CD4-positive, alpha-beta memory T cell (primary cell): ENCODE measurements around the gene MTIF2. TPM values are rescaled to one million over a fixed set of nuclear protein-coding genes. Genes with fewer than 3 reads are reported as not detected.
"Not testable (repeated sequence)": the region's sequence is repeated elsewhere in the genome, so short reads cannot be mapped to it uniquely, and the experiment has no call there.

ENCODE experiments used
- CTCF ChIA-PET: fragments of 350-600 bp; sonication (Branson Sonifier 250); formaldehyde crosslinking; loops from one replicate; lab custom pipeline; 2021; ENCODE audit warnings: inconsistent platforms; ENCODE audit not compliant: partially characterized antibody; lab: Charles Lee
- POLR2A ChIA-PET: fragments of 350-600 bp; sonication (Branson Sonifier 250); formaldehyde crosslinking; loops from one replicate; lab custom pipeline; 2021; ENCODE audit not compliant: partially characterized antibody; lab: Charles Lee
- DNase-seq, 5 donors: peaks; one replicate each; pipeline versions ENCODE4 v3.0.0 to v3.0.0-alpha.2; 2020 to 2022; ENCODE audit warnings: mixed read lengths in 1 of 5
- H3K27ac ChIP-seq: one replicate; pipeline ENCODE4 v1.7.0; 2013; ENCODE audit warnings: low read depth, low read length
- H3K27me3 ChIP-seq: 2 replicates; pipeline ENCODE4 v1.7.0; 2013; ENCODE audit warnings: mild to moderate bottlenecking, low read length, moderate library complexity; ENCODE audit not compliant: insufficient read depth
- H3K36me3 ChIP-seq: 2 replicates; pipeline ENCODE4 v1.7.0; 2013; ENCODE audit warnings: mild to moderate bottlenecking, low read length, moderate library complexity; ENCODE audit not compliant: insufficient read depth
- H3K4me1 ChIP-seq: 2 replicates; pipeline ENCODE4 v1.7.0; 2013; ENCODE audit warnings: mild to moderate bottlenecking, low read length, moderate library complexity; ENCODE audit not compliant: insufficient read depth
- H3K4me3 ChIP-seq, 2 donors: one replicate each; pipeline ENCODE4 v1.7.0; 2013; ENCODE audit warnings: low read length in 2 of 2, mild to moderate bottlenecking in 1 of 2
- H3K9me3 ChIP-seq, 2 donors: one replicate each; pipeline ENCODE4 v1.7.0; 2013; ENCODE audit warnings: low read length in 2 of 2, control low read depth in 1 of 2; ENCODE audit not compliant: control insufficient read depth in 1 of 2
- H3K27ac Mint-ChIP-seq, 7 donors: one replicate each; pipeline ENCODE4 v1.8.0; 2020 to 2021; ENCODE audit warnings: mixed read lengths in 7 of 7, mild to moderate bottlenecking in 6 of 7, inconsistent platforms in 3 of 7, moderate library complexity in 3 of 7
- H3K27me3 Mint-ChIP-seq, 2 donors: one replicate each; pipeline ENCODE4 v1.8.0; 2020 to 2021; ENCODE audit warnings: mixed read lengths in 2 of 2
- H3K36me3 Mint-ChIP-seq, 2 donors: one replicate each; pipeline ENCODE4 v1.8.0; 2020 to 2021; ENCODE audit warnings: mixed read lengths in 2 of 2, inconsistent platforms in 1 of 2, mild to moderate bottlenecking in 1 of 2
- H3K4me1 Mint-ChIP-seq, 4 donors: one replicate each; pipeline ENCODE4 v1.8.0; 2020 to 2021; ENCODE audit warnings: mixed read lengths in 4 of 4, mild to moderate bottlenecking in 1 of 4
- H3K4me3 Mint-ChIP-seq, 8 donors: one replicate each; pipeline ENCODE4 v1.8.0; 2020 to 2021; ENCODE audit warnings: mixed read lengths in 8 of 8, mild to moderate bottlenecking in 7 of 8, moderate library complexity in 6 of 8, inconsistent platforms in 3 of 8
- H3K9me3 Mint-ChIP-seq, 8 donors: one replicate each; pipeline ENCODE4 v1.8.0; 2020 to 2021; ENCODE audit warnings: mixed read lengths in 8 of 8, mild to moderate bottlenecking in 5 of 8, inconsistent platforms in 3 of 8, moderate library complexity in 1 of 8
- intact Hi-C: fragments of 100-400 bp; cut with micrococcal nuclease; formaldehyde crosslinking; loops from one replicate; pipeline ENCODE4 v1.15.1; 2023
- polyA plus RNA-seq, 2 donors: library from polyadenylated mRNA; unstranded; fragments of 300-500 nt; fragmentation: Illumina TruSeq; gene quantifications; one replicate each; pipeline ENCODE4 v1.2.3, GENCODE V29; 2021
- total RNA-seq, 2 experiments: library from RNA; stranded (reverse); gene quantifications; one replicate each; pipeline ENCODE4 v1.2.3, GENCODE V29; 2021

MTIF2 gene
- total and polyA plus RNA-seq, 4 experiments from 2014 or later, result 11.7 to 38.6 (median 25.4) TPM

DNA sequence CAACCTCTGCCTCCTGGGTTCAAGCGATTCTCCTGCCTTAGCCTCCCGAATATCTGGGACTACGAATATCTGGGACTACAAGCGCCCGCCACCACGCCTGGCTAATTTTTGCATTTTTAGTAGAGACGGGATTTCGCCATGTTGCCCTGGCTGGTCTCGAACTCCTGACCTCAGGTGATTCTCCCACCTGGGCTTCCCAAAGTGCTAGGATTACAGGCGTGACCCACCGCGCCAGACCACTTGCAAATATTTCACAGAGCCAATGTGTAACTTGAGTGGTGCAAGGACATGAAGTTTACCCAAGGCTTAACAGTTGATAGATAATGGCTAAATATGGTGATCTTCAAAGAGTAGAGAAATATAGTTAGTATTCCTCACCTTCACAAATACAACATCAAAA is 14.1 kb upstream of the MTIF2 start:
- Mint-ChIP-seq H3K27me3 (no peaks in the 10 kb centered on the region), H3K9me3 (no peaks in the 10 kb centered on the region), H3K4me3 (peak overlapping the region; percentile 47 to 96 (median 92)), H3K27ac (peak overlapping the region in 6 of 7 donors; percentile 3 to 98 (median 65)), H3K4me1 (peaks cover 13 to 38% (median 27%) of the 10 kb centered on the region in 4 donors), H3K36me3 (peaks cover 0 to 5% of the 10 kb centered on the region in 2 donors)
- ChIA-PET CTCF (no interaction called here), POLR2A (interaction anchor here (1.4 kb wide), 1 partner anchor 50 kb away, joined by 5 read pairs; the partner anchor contains the start of genes CLHC1 and RPS27A)
- H3K4me3 ChIP-seq, result no peak overlapping the region
- no peak overlapping the region for H3K27ac ChIP-seq
- H3K36me3 ChIP-seq, result no peaks in the 10 kb centered on the region
- no peaks in the 10 kb centered on the region for H3K9me3 ChIP-seq
- no peak for DNase-seq
- no peaks in the 10 kb centered on the region for H3K27me3 ChIP-seq
- H3K4me1 ChIP-seq, result peaks cover 18% of the 10 kb centered on the region
- intact Hi-C loops, result loop anchor here (2.0 to 5.0 kb wide), 3 partner anchors 51 to 334 kb away; partner anchors contain the start of genes CCDC88A, CLHC1, PPP4R3B and RPS27A

GRCh38 chr2:55282110-55282917 is 13.3 kb upstream of the MTIF2 start:
- ChIA-PET POLR2A (interaction anchor here (0.8 to 2.5 kb wide), 11 partner anchors 12 to 336 kb away, joined by 3 to 13 read pairs (median 4); partner anchors contain the start of genes CCDC88A, CFAP36, CLHC1 and MTIF2), CTCF (interaction anchor here (0.9 to 1.5 kb wide), 2 partner anchors 12 to 149 kb away, joined by 3 read pairs; no protein-coding TSS in a partner anchor)
- H3K9me3 Mint-ChIP-seq, result no peaks in the 10 kb centered on the region
- peak overlapping the region; percentile 92 to 96 (median 94) for H3K4me3 Mint-ChIP-seq
- Histone ChIP-seq H3K4me3 (peak overlapping the region; percentile 26 to 90), H3K27ac (peak overlapping the region; percentile 62), H3K27me3 (no peaks in the 10 kb centered on the region), H3K36me3 (no peaks in the 10 kb centered on the region), H3K9me3 (no peaks in the 10 kb centered on the region), H3K4me1 (peaks cover 18% of the 10 kb centered on the region)
- H3K27me3 Mint-ChIP-seq, result no peaks in the 10 kb centered on the region
- peak; percentile 86 to 87 (median 86) for DNase-seq
- H3K27ac Mint-ChIP-seq, result peak overlapping the region; percentile 93 to 99 (median 98)
- peaks cover 0 to 5% of the 10 kb centered on the region in 2 donors for H3K36me3 Mint-ChIP-seq
- intact Hi-C loops, result loop anchor here (1.0 to 5.0 kb wide), 5 partner anchors 13 to 335 kb away; partner anchors contain the start of genes CCDC88A, CLHC1, MTIF2 and PPP4R3B
- peaks cover 13 to 38% (median 26%) of the 10 kb centered on the region in 4 donors for H3K4me1 Mint-ChIP-seq

- H3K27ac ChIP-seq, H3K27me3 ChIP-seq, H3K9me3 ChIP-seq, H3K9me3 Mint-ChIP-seq, H3K36me3 Mint-ChIP-seq, DNase-seq, H3K4me3 ChIP-seq, H3K27me3 Mint-ChIP-seq, H3K36me3 ChIP-seq: not testable (repeated sequence)
- CTCF ChIA-PET, result interaction anchor here (1.5 kb wide), 1 partner anchor 10 kb away, joined by 3 read pairs; no protein-coding TSS in a partner anchor
- peaks cover 18% of the 10 kb centered on the region for H3K4me1 ChIP-seq
- H3K4me3 Mint-ChIP-seq, result peak overlapping the region; percentile 6 to 96 (median 60)
- H3K27ac Mint-ChIP-seq, result peak overlapping the region; percentile 66 to 98 (median 93)
- H3K4me1 Mint-ChIP-seq, result peaks cover 12 to 31% (median 20%) of the 10 kb centered on the region in 4 donors
- POLR2A ChIA-PET, result interaction anchor here (0.7 to 2.5 kb wide), 10 partner anchors 11 to 337 kb away, joined by 3 to 13 read pairs (median 4); partner anchors contain the start of genes CFAP36, CLHC1 and RPS27A
- intact Hi-C loops, result loop anchor here (5.0 kb wide), 2 partner anchors 49 to 336 kb away; partner anchors contain the start of genes CLHC1, PPP4R3B and RPS27A
Measured at GRCh38 chr2:55280851-55281546, 12.0 kb upstream of the MTIF2 start.

DNA sequence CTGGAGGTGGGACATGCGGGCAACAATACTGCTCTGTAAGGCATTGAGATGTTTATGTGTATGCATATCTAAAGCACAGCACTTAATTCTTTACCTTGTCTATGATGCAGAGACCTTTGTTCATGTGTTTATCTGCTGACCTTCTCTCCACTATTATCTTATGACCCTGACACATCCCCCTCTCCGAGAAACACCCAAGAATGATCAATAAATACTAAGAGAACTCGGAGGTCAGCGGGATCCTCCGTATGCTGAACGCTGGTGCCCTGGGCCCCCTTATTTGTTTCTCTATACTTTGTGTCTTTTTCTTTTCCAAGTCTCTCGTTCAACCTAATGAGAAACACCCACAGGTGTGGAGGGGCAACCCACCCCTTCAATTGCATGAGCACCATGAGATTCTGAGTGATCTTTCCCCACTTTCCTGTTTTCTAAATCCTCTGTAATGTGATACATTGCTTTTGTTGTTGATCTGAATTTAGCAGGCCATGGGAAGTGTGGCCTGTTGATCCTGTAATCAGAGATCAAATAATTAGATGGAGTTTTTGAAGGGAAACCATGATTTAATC is 10.9 kb upstream of the MTIF2 start:
- H3K4me1 ChIP-seq, result peaks cover 18% of the 10 kb centered on the region
- H3K36me3 Mint-ChIP-seq, H3K4me3 Mint-ChIP-seq, H3K36me3 ChIP-seq, DNase-seq, H3K27ac ChIP-seq, H3K27me3 Mint-ChIP-seq, H3K4me3 ChIP-seq, H3K9me3 ChIP-seq, CTCF ChIA-PET, H3K27me3 ChIP-seq, H3K9me3 Mint-ChIP-seq: not testable (repeated sequence)
- peaks cover 11 to 28% (median 19%) of the 10 kb centered on the region in 4 donors for H3K4me1 Mint-ChIP-seq
- peak overlapping the region in 2 of 7 donors; percentile 23 to 27 for H3K27ac Mint-ChIP-seq
- POLR2A ChIA-PET, result interaction anchor here (1.1 to 1.7 kb wide), 2 partner anchors 12 to 250 kb away, joined by 3 to 6 read pairs; no protein-coding TSS in a partner anchor
- intact Hi-C loops, result loop anchor here (5.0 kb wide), 2 partner anchors 48 to 337 kb away; partner anchors contain the start of genes CLHC1, PPP4R3B and RPS27A

- H3K27ac ChIP-seq, POLR2A ChIA-PET, H3K4me3 Mint-ChIP-seq, H3K36me3 Mint-ChIP-seq, H3K4me3 ChIP-seq, H3K27me3 ChIP-seq, intact Hi-C loops, CTCF ChIA-PET, H3K36me3 ChIP-seq, H3K27me3 Mint-ChIP-seq, H3K9me3 ChIP-seq, DNase-seq, H3K9me3 Mint-ChIP-seq: not testable (repeated sequence)
- Mint-ChIP-seq H3K4me1 (peaks cover 10 to 28% (median 18%) of the 10 kb centered on the region in 4 donors), H3K27ac (peak overlapping the region in 1 of 7 donors; percentile 19)
- H3K4me1 ChIP-seq, result peaks cover 18% of the 10 kb centered on the region
Measured at GRCh38 chr2:55279214-55279835, 10.3 kb upstream of the MTIF2 start.

- CTCF ChIA-PET, result no interaction called here
- POLR2A ChIA-PET, result no interaction called here
Measured at GRCh38 chr2:55277310-55277709, 8.3 kb upstream of the MTIF2 start.

More at GRCh38 chr2:55277310-55277709, 8.3 kb upstream of the MTIF2 start:
- Histone ChIP-seq H3K4me3 (no peak overlapping the region), H3K36me3 (no peaks in the 10 kb centered on the region), H3K4me1 (peaks cover 5% of the 10 kb centered on the region), H3K9me3 (no peaks in the 10 kb centered on the region), H3K27me3 (no peaks in the 10 kb centered on the region), H3K27ac (no peak overlapping the region)
- H3K27me3 Mint-ChIP-seq, result peaks cover 0 to 2% of the 10 kb centered on the region in 2 donors
- H3K27ac Mint-ChIP-seq, result no peak overlapping the region
- intact Hi-C loops, result no loop called here
- H3K36me3 Mint-ChIP-seq, result peaks cover 0 to under 1% of the 10 kb centered on the region in 2 donors
- H3K4me1 Mint-ChIP-seq, result peaks cover 0 to 10% (median 4%) of the 10 kb centered on the region in 4 donors
- no peaks in the 10 kb centered on the region for H3K9me3 Mint-ChIP-seq
- no peak for DNase-seq
- no peak overlapping the region for H3K4me3 Mint-ChIP-seq
